Ramos (cell line): ENCODE data around the gene SMG9.
"Not testable (repeated sequence)": the region's sequence is repeated elsewhere in the genome, so short reads cannot be mapped to it uniquely, and the experiment has no call there.

Experiments used
- in situ Hi-C: fragments of 300-500 bp; cut with MboI; formaldehyde crosslinking; loops from one replicate; pipeline ENCODE4 v1.14.3; 2022; ENCODE audit warnings: low sequenced_read_pairs; ENCODE audit not compliant: unreplicated experiment

SMG9 gene

GRCh38 chr19:43700395-43701000 is 54.3 kb downstream of the SMG9 start:
- in situ Hi-C loops, result no loop called here

DNA sequence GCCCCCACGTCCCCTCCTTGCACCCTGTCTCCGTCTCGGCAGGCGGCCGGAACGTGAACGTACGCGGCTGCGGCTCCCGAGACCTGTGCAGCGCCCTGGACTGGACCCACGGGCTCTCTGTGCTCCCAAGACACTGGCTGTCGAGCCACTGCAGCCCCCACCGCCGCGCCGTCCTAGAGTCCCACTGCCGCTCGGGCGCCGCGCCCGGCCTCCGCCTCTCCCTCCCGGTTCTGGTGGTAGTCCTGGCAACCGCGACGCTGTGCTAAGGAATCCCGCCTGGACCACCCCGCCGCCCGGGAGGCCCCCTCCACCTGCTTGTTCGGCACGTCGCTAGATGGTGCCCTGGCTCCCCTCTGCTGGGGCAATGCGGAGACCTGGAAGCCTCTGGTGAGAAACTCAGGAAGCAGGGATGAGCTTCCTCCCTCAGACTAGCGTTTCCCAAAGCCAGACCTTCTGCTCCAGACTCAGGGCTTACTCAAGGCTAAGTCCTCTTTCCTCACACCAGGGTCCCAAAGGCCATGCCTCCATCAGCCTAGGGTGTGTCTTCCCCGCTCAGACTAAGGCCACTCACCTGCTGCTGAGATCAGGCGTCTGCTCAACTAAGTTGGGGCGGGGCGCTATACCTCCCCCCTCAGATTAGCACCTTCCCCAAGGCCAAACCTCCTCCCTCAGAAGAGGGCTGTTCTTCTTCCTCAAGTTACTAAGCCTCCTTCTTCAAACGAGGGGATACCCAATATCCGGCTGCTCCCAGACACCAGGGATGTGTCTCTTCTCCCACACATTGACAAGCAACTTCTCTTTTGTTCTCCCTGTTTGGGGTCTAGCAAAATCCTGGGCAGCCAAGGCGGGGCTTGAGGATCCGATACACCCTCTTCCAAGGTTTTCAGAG is 55.0 kb downstream of the SMG9 start:
- in situ Hi-C loops, result no loop called here

DNA sequence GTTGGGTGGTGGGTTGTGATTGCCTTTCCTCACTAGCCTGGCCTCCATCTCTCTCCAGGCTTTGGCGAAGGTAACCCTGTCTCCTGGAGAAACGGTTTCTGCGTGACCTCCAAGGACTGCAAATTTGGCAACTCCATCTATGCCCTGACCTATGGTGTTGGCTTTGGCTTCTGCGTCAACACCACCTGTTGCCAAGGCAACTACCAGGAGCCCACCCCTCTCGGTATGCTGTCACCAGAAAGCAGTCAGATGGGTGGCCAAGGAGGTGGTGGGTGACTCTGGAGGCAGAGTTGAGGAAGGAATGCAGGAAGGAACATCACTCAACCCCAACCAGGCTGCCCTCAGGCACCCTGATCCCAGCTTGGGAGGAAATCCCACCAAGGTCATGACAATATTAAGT is 57.5 kb downstream of the SMG9 start:
- in situ Hi-C loops, result no loop called here

DNA sequence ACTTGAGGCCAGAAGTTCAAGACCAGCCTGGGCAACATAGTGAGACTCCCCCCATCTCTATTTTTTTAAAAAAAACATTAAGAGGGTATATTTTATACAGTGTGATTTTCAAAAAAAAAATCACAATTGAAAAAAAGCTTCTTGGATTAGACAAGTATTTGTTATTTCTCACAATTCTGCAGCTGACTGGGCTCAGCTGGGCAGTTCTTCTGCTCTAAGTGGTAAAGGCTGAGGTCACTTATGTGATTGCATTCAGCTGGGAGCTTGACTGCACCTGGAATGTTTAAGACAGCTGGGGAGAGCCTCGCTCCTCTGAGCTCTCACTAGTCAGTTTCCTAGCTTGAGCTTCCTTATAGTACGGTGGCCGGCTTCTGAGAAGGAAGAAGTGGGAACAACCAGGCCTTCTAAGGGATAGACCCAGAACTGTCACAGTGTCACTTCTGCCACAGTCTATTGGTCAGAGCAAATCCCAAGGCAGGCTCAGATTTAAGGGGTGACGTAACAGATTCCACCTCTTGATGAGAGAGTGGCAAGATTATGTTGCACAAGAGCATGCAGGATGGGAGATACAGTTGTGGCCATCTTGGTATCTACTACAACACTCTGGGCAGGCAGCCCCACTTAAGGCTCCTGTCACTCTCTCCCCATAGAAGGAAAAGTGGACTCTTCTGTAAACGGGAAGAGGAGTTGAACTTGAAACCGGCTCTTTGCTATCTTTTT is 58.6 kb downstream of the SMG9 start:
- in situ Hi-C loops, result no loop called here

DNA sequence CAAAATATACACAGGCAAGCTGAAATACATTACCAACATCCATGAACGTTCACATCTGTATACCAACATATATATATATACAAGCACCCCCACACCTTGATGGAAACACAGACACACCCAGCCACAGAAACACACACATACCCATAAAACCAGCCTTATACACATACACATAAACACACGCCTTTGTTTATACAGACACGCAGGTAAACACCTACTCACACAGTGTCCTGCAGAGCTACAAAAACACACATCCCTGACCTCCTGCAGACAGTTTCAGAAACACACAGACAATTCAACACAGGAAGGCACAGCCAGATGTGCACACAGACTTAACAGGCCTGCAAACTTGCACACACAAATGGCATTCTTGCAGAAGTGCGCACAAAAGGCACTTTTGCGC is 60.2 kb downstream of the SMG9 start:
- in situ Hi-C loops, result no loop called here

GRCh38 chr19:43692877-43693276 is 61.9 kb downstream of the SMG9 start:
- in situ Hi-C loops, result no loop called here

DNA sequence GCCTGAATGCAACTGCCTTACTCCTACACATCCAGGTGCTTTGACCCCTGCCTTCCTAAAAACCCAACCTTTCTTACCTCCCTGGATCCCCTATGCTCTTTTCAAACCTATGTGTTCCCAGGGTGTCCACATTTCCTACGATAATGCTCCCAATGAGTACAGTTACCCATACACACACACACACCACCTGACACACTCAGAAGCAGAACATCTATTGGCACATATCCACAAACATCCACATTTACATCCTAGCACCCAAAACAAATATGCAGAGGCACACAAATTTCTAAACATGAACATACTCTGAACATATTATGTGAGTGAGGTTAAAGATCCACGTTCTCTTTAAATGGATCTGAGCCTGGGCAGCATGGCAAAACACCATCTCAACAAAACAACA is 62.4 kb downstream of the SMG9 start:
- in situ Hi-C loops, result no loop called here

DNA sequence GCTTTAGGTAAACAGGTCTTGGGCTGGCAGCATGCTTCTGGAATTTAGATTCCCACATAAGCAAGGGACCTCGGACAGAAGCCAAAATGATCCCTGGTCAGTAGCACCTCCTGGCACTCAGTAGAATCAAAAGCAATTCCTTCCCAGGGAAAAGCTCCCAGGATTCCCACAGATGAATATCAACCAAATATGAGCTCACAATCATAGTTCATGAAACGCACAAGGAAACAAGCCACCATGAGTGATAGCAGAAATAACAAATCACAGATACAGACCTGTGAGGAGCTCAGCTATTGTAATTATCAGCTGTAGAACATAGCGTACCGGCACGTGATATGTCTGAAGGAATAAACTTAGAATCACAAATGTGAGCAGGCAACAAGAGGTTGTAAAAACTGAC is 63.0 kb downstream of the SMG9 start:
- in situ Hi-C loops, result no loop called here

DNA sequence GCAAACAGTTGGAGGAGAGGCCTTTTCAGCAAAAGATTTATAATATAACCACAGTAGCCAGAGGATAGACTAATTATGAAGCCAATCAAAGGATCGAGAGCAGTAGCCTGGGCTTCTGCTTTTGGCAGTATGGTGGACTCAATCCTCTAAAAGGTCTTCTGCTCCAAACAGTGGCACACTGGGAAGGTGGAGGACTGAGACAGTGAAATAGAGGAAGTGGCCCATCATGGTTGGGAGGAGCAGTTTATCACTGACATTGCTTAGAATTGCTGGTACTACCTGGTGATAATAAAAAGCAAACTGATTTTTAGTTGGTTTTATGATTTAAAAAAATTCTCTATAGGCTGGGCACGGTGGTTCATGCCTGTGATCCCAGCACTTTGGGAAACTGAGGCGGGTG is 63.9 kb downstream of the SMG9 start:
- in situ Hi-C loops, result no loop called here

DNA sequence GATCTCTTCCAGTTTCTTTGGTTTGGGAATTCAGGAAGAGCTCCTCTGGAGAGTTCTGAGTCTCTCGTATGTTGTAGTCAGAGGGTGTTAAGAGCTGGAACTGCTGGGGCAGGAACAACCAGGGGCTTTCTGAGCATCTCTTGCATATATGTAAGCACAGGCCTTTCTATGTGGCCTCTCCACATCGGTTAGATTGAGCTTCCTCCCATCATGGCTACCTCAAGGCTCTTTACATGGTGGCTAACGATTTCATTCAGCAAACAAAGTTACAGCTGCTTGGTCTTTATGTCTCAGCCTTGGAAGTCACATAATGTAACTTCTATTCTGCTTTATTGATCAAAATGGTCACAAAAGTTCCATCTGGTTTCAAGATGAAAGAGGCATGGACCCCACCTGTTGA is 64.3 kb downstream of the SMG9 start:
- in situ Hi-C loops, result no loop called here

DNA sequence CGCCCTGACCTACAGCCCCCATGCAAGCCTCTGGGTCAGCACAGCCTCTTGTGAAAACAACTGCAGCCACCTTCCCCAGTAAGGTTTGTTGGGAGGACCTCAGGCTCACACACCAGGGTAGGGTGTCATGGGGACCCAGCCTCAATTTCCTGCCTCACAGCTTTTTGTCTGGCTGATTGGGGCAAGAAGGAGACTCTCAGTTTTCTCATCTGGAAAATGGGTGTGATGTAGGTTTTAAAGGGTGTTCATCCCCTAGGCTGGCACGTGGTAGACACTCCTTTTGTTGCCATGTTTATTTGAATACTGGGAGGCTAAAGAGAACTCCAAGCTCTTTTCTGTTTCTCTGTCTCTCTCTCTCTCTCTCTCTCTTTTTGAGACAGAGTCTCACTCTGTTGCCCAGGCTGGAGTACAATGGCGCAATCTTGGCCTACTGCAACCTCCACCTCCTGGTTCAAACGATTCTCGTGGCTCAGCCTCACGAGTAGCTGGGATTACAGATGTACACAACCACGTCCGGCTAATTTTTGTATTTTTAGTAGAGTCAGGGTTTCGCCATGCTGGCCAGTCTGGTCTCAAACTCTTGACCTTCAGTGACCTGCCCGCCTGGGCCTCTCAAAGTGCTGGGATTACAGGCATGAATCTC is 66.6 kb downstream of the SMG9 start:
- in situ Hi-C loops, result no loop called here

DNA sequence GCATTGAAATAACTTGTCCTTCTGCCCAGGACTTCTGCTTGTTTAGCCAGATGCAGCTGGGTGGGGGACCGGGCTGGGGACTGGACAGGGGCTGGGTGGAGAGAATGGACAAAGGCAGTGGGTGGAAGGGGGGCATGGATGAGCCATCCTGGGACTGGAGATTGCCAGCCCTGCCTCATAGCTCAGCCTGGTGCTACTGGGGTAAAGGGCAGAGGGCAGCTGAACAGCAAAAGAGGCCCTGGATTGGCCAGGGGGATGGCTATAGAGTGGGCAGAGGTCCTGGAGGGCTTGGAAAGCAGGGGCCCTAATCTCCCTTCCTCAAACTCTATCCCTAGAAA is 67.1 kb downstream of the SMG9 start:
- in situ Hi-C loops, result no loop called here

DNA sequence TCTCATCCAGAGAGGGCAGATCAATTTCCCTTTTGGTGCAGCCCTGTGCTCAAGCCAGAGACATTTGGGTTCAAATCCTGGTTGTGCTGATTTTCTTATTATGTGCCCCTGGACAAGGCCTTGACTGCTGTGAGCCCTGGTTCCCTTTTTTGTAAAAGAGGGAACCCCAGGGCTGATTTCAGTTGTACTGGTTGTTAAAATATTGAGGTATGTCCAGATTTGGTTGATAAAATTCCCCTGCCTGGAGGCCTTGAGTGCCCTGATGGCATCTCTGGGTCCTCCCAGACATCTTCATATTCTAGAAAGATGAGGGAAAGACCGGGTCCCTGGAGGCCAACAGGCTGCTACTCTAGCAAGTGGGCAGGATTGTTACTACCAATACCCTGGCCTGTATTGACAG is 70.4 kb downstream of the SMG9 start:
- in situ Hi-C loops, result no loop called here

GRCh38 chr19:43683905-43684304 is 70.9 kb downstream of the SMG9 start:
- in situ Hi-C loops, result no loop called here

DNA sequence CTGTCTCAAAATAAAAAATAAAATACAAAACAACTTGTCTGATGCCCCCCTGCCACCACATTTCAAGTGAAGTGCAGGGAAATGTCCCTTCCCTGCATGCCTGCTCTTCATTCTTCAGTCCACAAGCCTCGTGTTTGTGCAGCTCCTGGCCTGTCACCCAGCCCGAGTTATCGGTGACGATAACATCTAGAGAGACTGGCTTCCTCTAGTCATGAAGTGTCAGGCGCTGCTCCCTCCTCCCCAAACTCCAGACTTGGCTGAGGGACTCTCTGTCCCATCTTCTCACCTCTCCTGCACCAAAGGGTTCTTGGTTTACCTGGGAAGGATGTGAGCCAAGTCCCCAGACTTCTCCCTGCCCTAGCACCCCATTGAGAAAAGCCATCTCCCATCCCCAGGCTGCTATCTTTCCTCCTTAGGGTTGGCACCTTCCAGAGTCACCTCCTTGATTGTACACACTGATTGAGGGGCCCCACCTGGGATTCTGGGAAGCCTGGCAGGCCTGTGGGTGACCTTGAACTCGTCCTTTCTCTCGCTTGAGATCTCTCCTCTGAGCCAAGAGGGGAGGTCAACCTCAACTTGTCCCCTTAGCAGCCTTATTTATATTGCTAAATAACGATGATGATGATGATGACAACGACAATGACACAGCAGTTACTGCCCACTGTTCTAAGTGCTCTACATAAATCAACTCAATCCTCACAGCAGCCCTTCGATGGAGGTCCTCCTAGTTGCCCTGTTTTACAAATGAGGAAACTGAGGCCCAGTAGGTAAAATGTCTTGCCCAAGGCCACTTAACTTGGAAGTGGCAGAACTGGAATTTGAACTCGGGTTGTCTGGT is 71.7 kb downstream of the SMG9 start:
- in situ Hi-C loops, result no loop called here

DNA sequence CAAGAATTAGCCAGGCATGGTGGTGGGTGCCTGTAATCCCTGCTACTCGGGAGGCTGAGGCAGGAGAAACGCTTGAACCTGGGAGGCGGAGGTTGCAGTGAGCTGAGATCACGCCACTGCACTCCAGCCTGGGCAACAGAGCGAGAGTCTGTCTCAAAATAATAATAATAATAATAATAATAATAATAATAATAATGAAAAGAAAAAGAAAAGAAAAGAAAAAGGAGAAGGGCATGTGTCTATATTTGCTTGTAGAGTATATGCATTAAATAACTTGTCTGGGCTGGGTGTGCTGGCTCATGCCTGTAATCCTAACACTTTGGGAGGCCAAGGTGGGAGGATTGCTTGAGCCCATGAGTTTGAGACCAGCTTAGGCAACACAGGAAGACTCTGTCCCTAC is 72.5 kb downstream of the SMG9 start:
- in situ Hi-C loops, result not testable (repeated sequence)

GRCh38 chr19:43681821-43682220 is 72.9 kb downstream of the SMG9 start:
- in situ Hi-C loops, result no loop called here

DNA sequence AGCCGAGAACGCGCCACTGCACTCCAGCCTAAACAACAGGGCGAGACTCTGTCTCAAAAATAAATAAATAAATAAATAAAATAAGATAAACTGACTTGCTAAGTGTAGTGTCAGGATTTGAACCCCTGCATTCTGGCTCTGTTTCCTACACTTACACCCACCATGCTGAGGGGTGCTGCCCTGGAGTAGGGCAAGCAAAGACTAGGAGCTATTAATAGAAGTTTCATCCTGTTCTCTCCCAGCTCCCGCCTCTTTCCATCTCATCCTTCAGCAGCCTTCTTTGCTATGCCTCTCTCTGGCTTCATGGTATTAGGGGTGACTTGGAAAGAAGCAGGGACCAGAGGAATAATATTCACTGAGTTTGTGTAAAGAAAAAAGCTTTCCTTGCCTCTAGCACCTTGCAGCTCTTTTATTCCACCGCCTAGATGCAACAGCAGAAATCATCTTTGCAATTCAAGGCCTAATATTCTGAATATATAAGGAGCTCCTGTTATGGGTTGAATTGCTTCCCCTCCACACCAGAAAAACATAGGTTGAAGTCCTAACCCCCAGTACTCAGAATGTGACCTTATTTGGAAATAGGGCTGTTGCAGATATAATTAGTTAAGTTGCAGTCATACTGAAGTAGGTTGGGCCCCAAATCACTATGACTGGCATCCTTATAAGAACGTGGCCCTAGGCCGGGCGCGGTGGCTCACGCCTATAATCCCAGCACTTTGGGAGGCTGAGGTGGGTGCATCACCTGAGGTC is 76.1 kb downstream of the SMG9 start:
- in situ Hi-C loops, result no loop called here
